Measurements from ENCODE around the gene SLC6A12.

DNA sequence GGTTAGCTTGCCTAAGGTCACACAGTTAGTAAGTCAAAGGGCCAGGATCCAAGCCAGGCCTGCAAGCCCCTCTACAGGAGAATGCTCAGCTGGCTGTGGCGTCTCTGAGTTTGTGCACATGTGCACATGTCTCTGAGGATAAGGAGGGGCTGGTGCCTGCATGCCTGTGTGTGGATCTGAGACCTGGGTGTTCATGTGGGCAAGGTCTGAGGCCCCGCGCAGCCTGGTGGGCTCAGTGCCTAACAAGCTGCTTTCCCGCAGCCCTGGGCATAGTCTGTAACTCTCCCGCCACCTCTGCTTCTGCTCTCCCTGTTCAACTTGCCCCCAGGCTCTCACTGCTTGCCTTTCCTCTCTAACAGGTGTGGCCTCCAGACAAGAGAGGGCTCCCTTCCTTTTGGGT lies 4.3 kb upstream of the SLC6A12 start:
- TF ChIP-seq, protein P1, sequence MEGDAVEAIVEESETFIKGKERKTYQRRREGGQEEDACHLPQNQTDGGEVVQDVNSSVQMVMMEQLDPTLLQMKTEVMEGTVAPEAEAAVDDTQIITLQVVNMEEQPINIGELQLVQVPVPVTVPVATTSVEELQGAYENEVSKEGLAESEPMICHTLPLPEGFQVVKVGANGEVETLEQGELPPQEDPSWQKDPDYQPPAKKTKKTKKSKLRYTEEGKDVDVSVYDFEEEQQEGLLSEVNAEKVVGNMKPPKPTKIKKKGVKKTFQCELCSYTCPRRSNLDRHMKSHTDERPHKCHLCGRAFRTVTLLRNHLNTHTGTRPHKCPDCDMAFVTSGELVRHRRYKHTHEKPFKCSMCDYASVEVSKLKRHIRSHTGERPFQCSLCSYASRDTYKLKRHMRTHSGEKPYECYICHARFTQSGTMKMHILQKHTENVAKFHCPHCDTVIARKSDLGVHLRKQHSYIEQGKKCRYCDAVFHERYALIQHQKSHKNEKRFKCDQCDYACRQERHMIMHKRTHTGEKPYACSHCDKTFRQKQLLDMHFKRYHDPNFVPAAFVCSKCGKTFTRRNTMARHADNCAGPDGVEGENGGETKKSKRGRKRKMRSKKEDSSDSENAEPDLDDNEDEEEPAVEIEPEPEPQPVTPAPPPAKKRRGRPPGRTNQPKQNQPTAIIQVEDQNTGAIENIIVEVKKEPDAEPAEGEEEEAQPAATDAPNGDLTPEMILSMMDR (conservative IDR thresholded peaks at IDR 0.05) = no peak
- TF ChIP-seq EZH2 (IDR thresholded peaks at IDR 0.05; ENCODE audit: low read depth) = no peak
